ENCODE data around the gene AHI1.

DNA sequence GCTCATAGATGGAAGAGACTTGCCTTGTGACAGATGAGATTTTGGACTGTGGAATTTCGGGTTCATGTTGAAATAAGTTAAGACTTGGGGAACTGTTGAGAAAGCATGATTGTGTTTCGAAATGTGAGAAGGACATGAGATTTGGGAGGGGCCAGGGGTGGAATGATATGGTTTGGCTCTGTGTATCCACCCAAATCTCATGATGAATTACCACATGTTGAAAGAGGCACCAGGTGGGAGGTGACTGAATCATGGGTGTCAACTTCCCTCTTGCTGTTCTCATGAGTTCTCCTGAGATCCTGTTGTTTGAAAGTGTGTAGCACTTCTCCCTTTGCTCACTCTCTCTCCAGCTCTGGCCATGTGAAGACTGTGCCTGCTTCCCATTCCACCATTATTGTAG lies 17.9 kb downstream of the AHI1 start:
- TF ChIP-seq, protein P1, sequence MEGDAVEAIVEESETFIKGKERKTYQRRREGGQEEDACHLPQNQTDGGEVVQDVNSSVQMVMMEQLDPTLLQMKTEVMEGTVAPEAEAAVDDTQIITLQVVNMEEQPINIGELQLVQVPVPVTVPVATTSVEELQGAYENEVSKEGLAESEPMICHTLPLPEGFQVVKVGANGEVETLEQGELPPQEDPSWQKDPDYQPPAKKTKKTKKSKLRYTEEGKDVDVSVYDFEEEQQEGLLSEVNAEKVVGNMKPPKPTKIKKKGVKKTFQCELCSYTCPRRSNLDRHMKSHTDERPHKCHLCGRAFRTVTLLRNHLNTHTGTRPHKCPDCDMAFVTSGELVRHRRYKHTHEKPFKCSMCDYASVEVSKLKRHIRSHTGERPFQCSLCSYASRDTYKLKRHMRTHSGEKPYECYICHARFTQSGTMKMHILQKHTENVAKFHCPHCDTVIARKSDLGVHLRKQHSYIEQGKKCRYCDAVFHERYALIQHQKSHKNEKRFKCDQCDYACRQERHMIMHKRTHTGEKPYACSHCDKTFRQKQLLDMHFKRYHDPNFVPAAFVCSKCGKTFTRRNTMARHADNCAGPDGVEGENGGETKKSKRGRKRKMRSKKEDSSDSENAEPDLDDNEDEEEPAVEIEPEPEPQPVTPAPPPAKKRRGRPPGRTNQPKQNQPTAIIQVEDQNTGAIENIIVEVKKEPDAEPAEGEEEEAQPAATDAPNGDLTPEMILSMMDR (IDR thresholded peaks at IDR 0.05; ENCODE audit: poor library complexity) = no peak
- no peak for TF ChIP-seq EZH2 (IDR thresholded peaks at IDR 0.05; ENCODE audit: borderline replicate concordance)

Data from hepatocyte (in vitro differentiated cells).